ENCODE measurements around the gene QSOX1. TPM values are rescaled to one million over a fixed set of nuclear protein-coding genes. Genes with fewer than 3 reads are reported as not detected.

The QSOX1 gene
- total and polyA plus RNA-seq, 9 of the 15 experiments (the other 6 are each of a cell fraction or from before 2014, with no cell fraction given), result 4.0 to 53.1 (median 15.0) TPM

GRCh38 chr1:180154325-180155181 is at the start of gene QSOX1 (continued):
- TF ChIP-seq GATA2 (CRISPR knock-in tag; IDR thresholded peaks at IDR 0.05) (0 out of 2 replicates have a peak, but pooled peaks have one; percentile 27), MYBL2 (IDR thresholded peaks at IDR 0.05; ENCODE audit: low read depth) (no peak; the same call in 1 of the 2 replicates), MYBL2 (CRISPR knock-in tag; IDR thresholded peaks at IDR 0.05; ENCODE audit: borderline replicate concordance) (no peak), E2F1 (CRISPR knock-in tag; IDR thresholded peaks at IDR 0.05) (0 out of 2 replicates have a peak, but pooled peaks have one; percentile 74), E4F1 (CRISPR knock-in tag; IDR thresholded peaks at IDR 0.05; ENCODE audit: borderline replicate concordance) (no peak), GABPB1 (CRISPR knock-in tag; IDR thresholded peaks at IDR 0.05) (peak; percentile 42; the same call in 1 of the 2 replicates), SRSF7 (optimal IDR thresholded peaks at IDR 0.05; ENCODE audit: low read depth, low read length) (no peak), ZMIZ1 (IDR thresholded peaks at IDR 0.05; ENCODE audit: low read depth in 2 of 2, low read length in 2 of 2) (peak in 1 of 2 experiments; percentile 65; a peak in 1 of 4 replicates), HMG20A (CRISPR knock-in tag; conservative IDR thresholded peaks at IDR 0.05) (no peak), ZNF444 (CRISPR knock-in tag; IDR thresholded peaks at IDR 0.05) (0 out of 2 replicates have a peak, but pooled peaks have one; percentile 34), ZEB2 (IDR thresholded peaks at IDR 0.05) (0 out of 2 replicates have a peak, but pooled peaks have one; percentile 2), NR2C1 (IDR thresholded peaks at IDR 0.05) (no peak), NR2C1 (tag; IDR thresholded peaks at IDR 0.05) (peak; percentile 17; the same call in 1 of the 2 replicates), TAF15 (IDR thresholded peaks at IDR 0.05; ENCODE audit: low read depth, low read length) (no peak), DIDO1 (tag; IDR thresholded peaks at IDR 0.05; ENCODE audit: low read depth) (peak; percentile 60), TGIF2 (CRISPR knock-in tag; IDR thresholded peaks at IDR 0.05) (no peak), ZNF395 (CRISPR knock-in tag; IDR thresholded peaks at IDR 0.05) (peak; percentile 71; the same call in 1 of the 2 replicates)

Data from K562 (cell line).